ENCODE data around the gene AKR1C1. TPM values are rescaled to one million over a fixed set of nuclear protein-coding genes. Genes with fewer than 3 reads are reported as not detected.

Gene AKR1C1
- total and polyA plus RNA-seq, 2 of the 4 experiments (the other 2 are of a cell fraction) = 5.0 to 5.4 TPM

DNA sequence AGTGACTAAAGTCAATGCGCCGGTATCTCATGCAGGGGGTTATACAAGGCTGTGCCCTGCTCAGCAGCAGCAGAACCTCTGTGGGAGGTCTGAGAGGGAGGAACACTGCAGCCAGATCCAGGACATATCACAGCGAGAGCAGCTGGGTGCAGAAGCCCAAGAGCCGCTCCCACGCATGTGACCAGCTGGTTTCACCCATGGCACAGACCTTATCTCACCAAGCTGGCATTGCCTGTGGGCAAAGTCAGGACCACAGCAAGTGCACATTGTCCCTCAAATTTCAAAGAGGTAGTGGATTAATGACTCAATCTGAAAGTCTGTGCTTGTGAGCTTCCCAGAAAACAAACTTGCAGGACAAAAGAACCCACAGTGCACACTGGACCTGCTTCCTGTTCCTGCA, 31.6 kb upstream of the AKR1C1 start:
- no CpG with 5 or more reads among the region's 5 CpGs for WGBS, 2 experiments (ENCODE audit: extremely low coverage in 2 of 2, insufficient read length in 1 of 2)
- ATAC-seq (ENCODE audit: low read depth) = no peak
- H3K9me3 ChIP-seq (ENCODE audit: control insufficient read depth, insufficient read depth, low read length) = no peaks in the 10 kb centered on the region
- ChIA-PET CTCF (no interaction called here), POLR2A (ENCODE audit: unreplicated experiment) (no interaction called here)
- no peak overlapping the region for H2BK20ac ChIP-seq (ENCODE audit: low read depth, low read length)
- H3K56ac ChIP-seq (ENCODE audit: extremely low read depth, insufficient read depth, low read length) = no peak overlapping the region
- no peak overlapping the region for H3K14ac ChIP-seq (replicated peaks; ENCODE audit: low read depth, low read length)
- no peaks in the 10 kb centered on the region for H3K9me1 ChIP-seq (ENCODE audit: insufficient read depth, low read length)
- no peaks in the 10 kb centered on the region for H3K4me1 ChIP-seq (ENCODE audit: control insufficient read depth, insufficient read depth, low read length)
- no peaks in the 10 kb centered on the region for H3K27me3 ChIP-seq (ENCODE audit: control insufficient read depth, insufficient read depth, low read length)
- H2AK5ac ChIP-seq (ENCODE audit: low read depth, low read length) = no peak overlapping the region
- H2AFZ ChIP-seq (replicated peaks; ENCODE audit: low read length, poor library complexity) = no peak overlapping the region
- no peak overlapping the region for H2AK9ac ChIP-seq (replicated peaks; ENCODE audit: low read depth, low read length, poor library complexity)
- H3K27ac ChIP-seq (ENCODE audit: insufficient read depth, low read length) = no peak overlapping the region
- H3K4ac ChIP-seq (ENCODE audit: low read depth, low read length) = no peak overlapping the region
- no peak overlapping the region for H2BK5ac ChIP-seq (ENCODE audit: low read depth, low read length, poor library complexity, severe bottlenecking)
- no peak overlapping the region for H4K91ac ChIP-seq (ENCODE audit: insufficient read depth, low read depth, low read length)
- no peaks in the 10 kb centered on the region for H4K20me1 ChIP-seq (ENCODE audit: insufficient read depth, low read length)
- H3K79me1 ChIP-seq (ENCODE audit: low read depth in 1 of 2, low read length in 2 of 2) = no peaks in the 10 kb centered on the region
- no peak overlapping the region for H3K4me2 ChIP-seq (ENCODE audit: low read depth, low read length)
- H2BK120ac ChIP-seq (ENCODE audit: low read depth, low read length) = no peak overlapping the region
- no peak for TF ChIP-seq MAZ (IDR thresholded peaks at IDR 0.05; ENCODE audit: borderline replicate concordance, low read depth, low read length)
- no peak for TF ChIP-seq RAD21 (IDR thresholded peaks at IDR 0.05; ENCODE audit: low read length)
- no peak for TF ChIP-seq POLR2A (IDR thresholded peaks at IDR 0.05; ENCODE audit: low read depth, low read length)
- TF ChIP-seq USF2 (IDR thresholded peaks at IDR 0.05; ENCODE audit: low read depth, low read length) = no peak
- no peak for TF ChIP-seq BHLHE40 (IDR thresholded peaks at IDR 0.05; ENCODE audit: low read depth, low read length)
- no peak for TF ChIP-seq RCOR1 (IDR thresholded peaks at IDR 0.05; ENCODE audit: insufficient replicate concordance, low read length)
- TF ChIP-seq RFX5 (IDR thresholded peaks at IDR 0.05; ENCODE audit: low read depth, low read length) = no peak
- TF ChIP-seq MAFK (IDR thresholded peaks at IDR 0.05; ENCODE audit: low read depth, low read length) = no peak
- TF ChIP-seq NFE2L2 (IDR thresholded peaks at IDR 0.05; ENCODE audit: low read depth, low read length) = no peak
- DNase-seq = no peak
- no TSS peak for BruUV-seq (replicated peaks)
- no peaks in the 10 kb centered on the region for H3K36me3 ChIP-seq (ENCODE audit: control insufficient read depth, insufficient read depth, low read length)
- no peak overlapping the region for H3K23ac ChIP-seq (ENCODE audit: low read depth, low read length)
- dilution Hi-C loops (cut with HindIII; ENCODE audit: low sequenced_read_pairs, unreplicated experiment) = no loop called here
- in situ Hi-C loops (cut with MboI; ENCODE audit: low sequenced_read_pairs) = no loop called here
- no peak overlapping the region for H4K5ac ChIP-seq (ENCODE audit: low read depth, low read length)
- H3K9ac ChIP-seq (ENCODE audit: low read depth, low read length) = no peak overlapping the region
- intact Hi-C loops (cut with micrococcal nuclease) = no loop called here
- no peak overlapping the region for H4K8ac ChIP-seq (ENCODE audit: low read depth in 2 of 2, low read length in 2 of 2)
- H2BK15ac ChIP-seq (ENCODE audit: low read depth, low read length) = no peak overlapping the region
- H3K4me3 ChIP-seq (ENCODE audit: insufficient read depth, low read depth, low read length) = no peak overlapping the region
- H3K18ac ChIP-seq (ENCODE audit: low read depth, low read length) = no peak overlapping the region

Data from IMR-90 (cell line).